Muscle of leg (tissue), 11 donors: ENCODE data around the gene TNC. TPM values are rescaled to one million over a fixed set of nuclear protein-coding genes. Genes with fewer than 3 reads are reported as not detected.

ENCODE experiments used
- DNase-seq: peaks from one replicate; pipeline ENCODE4 v3.0.0; 2013
- H3K27ac ChIP-seq: one replicate; pipeline ENCODE4 v1.5.1; 2013; ENCODE audit warnings: mild to moderate bottlenecking, low read length, control low read depth
- H3K27me3 ChIP-seq: one replicate; pipeline ENCODE4 v1.6.1; 2013; ENCODE audit warnings: low read length; ENCODE audit not compliant: control insufficient read depth, insufficient read depth
- H3K36me3 ChIP-seq: one replicate; pipeline ENCODE4 v1.6.1; 2013; ENCODE audit warnings: low read length; ENCODE audit not compliant: control insufficient read depth, insufficient read depth
- H3K4me1 ChIP-seq: one replicate; pipeline ENCODE4 v1.6.1; 2013; ENCODE audit warnings: low read length; ENCODE audit not compliant: control insufficient read depth, insufficient read depth
- H3K4me3 ChIP-seq: one replicate; pipeline ENCODE4 v1.5.1; 2013; ENCODE audit warnings: low read length, control low read depth
- H3K9me3 ChIP-seq: replicated peaks from 2 replicates; pipeline ENCODE4 v1.6.1; 2013; ENCODE audit warnings: low read depth, low read length; ENCODE audit not compliant: control insufficient read depth
- WGBS: methylation state at CpG from one replicate; pipeline ENCODE4 v1.1.5; 2013; ENCODE audit warnings: missing lambda C conversion rate; ENCODE audit not compliant: insufficient coverage; 5-methylcytosine and 5-hydroxymethylcytosine counted together
- polyA plus RNA-seq, 8 donors: library from polyadenylated mRNA; unstranded; fragments of 120-200 nt; gene quantifications; one replicate each; pipeline versions ENCODE4 v1.2.1 to v1.2.3, GENCODE V29; 2013; ENCODE audit warnings: inconsistent platforms in 1 of 8, low replicate concordance in 1 of 8; ENCODE audit not compliant: insufficient read length in 8 of 8, insufficient read depth in 1 of 8
- total RNA-seq: library from RNA; stranded (reverse); fragments of 120-200 nt; gene quantifications from one replicate; pipeline ENCODE4 v1.2.4, GENCODE V29; 2013

Gene TNC
- total and polyA plus RNA-seq, 9 donors = 28.4 to 129 (median 47.0) TPM

- Histone ChIP-seq H3K9me3 (no peaks in the 10 kb centered on the region), H3K27me3 (no peaks in the 10 kb centered on the region), H3K36me3 (peaks cover 8% of the 10 kb centered on the region), H3K4me3 (no peak overlapping the region), H3K4me1 (no peaks in the 10 kb centered on the region), H3K27ac (no peak overlapping the region)
- DNase-seq = peak; percentile 60
- 83% methylated on average over 2 of the region's 8 CpGs for WGBS
Measured at GRCh38 chr9:115018547-115019435, 99.2 kb downstream of the TNC start.

GRCh38 chr9:115016344-115016743, 101.6 kb downstream of the TNC start:
- H3K36me3 ChIP-seq = no peaks in the 10 kb centered on the region
- 80% methylated on average over 5 of the region's 5 CpGs for WGBS
- DNase-seq = peak; percentile 43

GRCh38 chr9:115015018-115015635, 102.8 kb downstream of the TNC start:
- peak; percentile 31 for DNase-seq
- WGBS = 100% methylated on average over 1 of the region's 4 CpGs
- H3K27ac ChIP-seq = no peak overlapping the region

More at GRCh38 chr9:115016344-115016743, 101.6 kb downstream of the TNC start:
- Histone ChIP-seq H3K9me3 (no peaks in the 10 kb centered on the region), H3K27me3 (no peaks in the 10 kb centered on the region), H3K27ac (no peak overlapping the region), H3K4me1 (no peaks in the 10 kb centered on the region), H3K4me3 (no peak overlapping the region)

GRCh38 chr9:115014438-115014837, 103.5 kb downstream of the TNC start:
- H3K27ac ChIP-seq = no peak overlapping the region
- H3K36me3 ChIP-seq = no peaks in the 10 kb centered on the region
- no peak overlapping the region for H3K4me3 ChIP-seq
- no peaks in the 10 kb centered on the region for H3K27me3 ChIP-seq
- no peak for DNase-seq
- whole genome bisulfite sequencing = 70% methylated on average over 1 of the region's 3 CpGs
- no peaks in the 10 kb centered on the region for H3K4me1 ChIP-seq
- no peaks in the 10 kb centered on the region for H3K9me3 ChIP-seq

More at GRCh38 chr9:115015018-115015635, 102.8 kb downstream of the TNC start:
- Histone ChIP-seq H3K36me3 (no peaks in the 10 kb centered on the region), H3K4me1 (no peaks in the 10 kb centered on the region), H3K9me3 (no peaks in the 10 kb centered on the region), H3K4me3 (no peak overlapping the region), H3K27me3 (no peaks in the 10 kb centered on the region)

GRCh38 chr9:115013998-115014397, 104.0 kb downstream of the TNC start:
- Histone ChIP-seq H3K27me3 (no peaks in the 10 kb centered on the region), H3K36me3 (no peaks in the 10 kb centered on the region), H3K4me3 (no peak overlapping the region), H3K9me3 (no peaks in the 10 kb centered on the region), H3K27ac (no peak overlapping the region), H3K4me1 (no peaks in the 10 kb centered on the region)
- peak; percentile 73 for DNase-seq
- WGBS = no CpG with 5 or more reads among the region's 3 CpGs

GRCh38 chr9:115012486-115012885, 105.5 kb downstream of the TNC start:
- no peaks in the 10 kb centered on the region for H3K36me3 ChIP-seq
- no peaks in the 10 kb centered on the region for H3K27me3 ChIP-seq
- H3K9me3 ChIP-seq = no peaks in the 10 kb centered on the region
- WGBS = no CpG with 5 or more reads among the region's 3 CpGs
- no peak overlapping the region for H3K27ac ChIP-seq
- H3K4me1 ChIP-seq = no peaks in the 10 kb centered on the region
- no peak overlapping the region for H3K4me3 ChIP-seq
- DNase-seq = no peak

- Histone ChIP-seq H3K9me3 (no peaks in the 10 kb centered on the region), H3K27me3 (no peaks in the 10 kb centered on the region), H3K4me3 (no peak overlapping the region), H3K4me1 (no peaks in the 10 kb centered on the region), H3K27ac (no peak overlapping the region), H3K36me3 (no peaks in the 10 kb centered on the region)
- peak; percentile 35 for DNase-seq
- 20% methylated on average over 1 of the region's 3 CpGs for WGBS
Measured at GRCh38 chr9:115010874-115011273, 107.1 kb downstream of the TNC start.

- Histone ChIP-seq H3K27me3 (no peaks in the 10 kb centered on the region), H3K9me3 (no peaks in the 10 kb centered on the region), H3K27ac (no peak overlapping the region), H3K36me3 (no peaks in the 10 kb centered on the region), H3K4me1 (no peaks in the 10 kb centered on the region), H3K4me3 (no peak overlapping the region)
- WGBS = 65% methylated on average over 3 of the region's 7 CpGs
- DNase-seq = peak; percentile 49
Measured at GRCh38 chr9:115008536-115009270, 109.3 kb downstream of the TNC start.

- H3K9me3 ChIP-seq = no peaks in the 10 kb centered on the region
- 100% methylated on average over 2 of the region's 3 CpGs for WGBS
- no peak overlapping the region for H3K27ac ChIP-seq
- no peaks in the 10 kb centered on the region for H3K36me3 ChIP-seq
- H3K27me3 ChIP-seq = no peaks in the 10 kb centered on the region
- no peak for DNase-seq
- no peaks in the 10 kb centered on the region for H3K4me1 ChIP-seq
- H3K4me3 ChIP-seq = no peak overlapping the region
Measured at GRCh38 chr9:115006660-115007059, 111.3 kb downstream of the TNC start.

- Histone ChIP-seq H3K4me3 (no peak overlapping the region), H3K4me1 (no peaks in the 10 kb centered on the region), H3K27ac (no peak overlapping the region), H3K27me3 (no peaks in the 10 kb centered on the region), H3K9me3 (no peaks in the 10 kb centered on the region), H3K36me3 (no peaks in the 10 kb centered on the region)
- DNase-seq = no peak
- 90% methylated on average over 2 of the region's 4 CpGs for WGBS
Measured at GRCh38 chr9:115005322-115005721, 112.6 kb downstream of the TNC start.
